ENCODE measurements around the gene CCDC160. TPM values are rescaled to one million over a fixed set of nuclear protein-coding genes. Genes with fewer than 3 reads are reported as not detected.
"Not testable (repeated sequence)": the region's sequence is repeated elsewhere in the genome, so short reads cannot be mapped to it uniquely, and the experiment has no call there.

Gene CCDC160
- total RNA-seq, 4 donors from 2014 or later, result 2.1 TPM; not detected in 3

DNA sequence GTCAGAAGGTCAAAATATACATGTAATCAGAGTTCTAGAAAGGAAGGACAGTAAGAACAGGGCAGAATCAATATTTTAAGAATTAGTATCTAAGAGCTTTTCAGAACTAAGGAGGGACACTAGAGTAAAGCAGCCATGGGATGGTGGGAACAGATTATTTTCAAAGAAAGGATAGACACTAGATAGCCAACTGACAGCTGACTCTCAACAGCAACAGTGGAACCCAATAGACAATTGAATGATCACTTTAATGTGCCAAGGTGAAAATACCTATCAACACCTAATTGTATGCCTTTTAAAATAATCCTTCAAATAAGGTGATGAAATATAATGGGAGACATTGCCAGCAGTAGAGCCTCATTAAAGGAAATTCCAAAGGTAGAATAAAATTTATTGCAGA is 26.5 kb upstream of the CCDC160 start:
- TF ChIP-seq, protein P1, sequence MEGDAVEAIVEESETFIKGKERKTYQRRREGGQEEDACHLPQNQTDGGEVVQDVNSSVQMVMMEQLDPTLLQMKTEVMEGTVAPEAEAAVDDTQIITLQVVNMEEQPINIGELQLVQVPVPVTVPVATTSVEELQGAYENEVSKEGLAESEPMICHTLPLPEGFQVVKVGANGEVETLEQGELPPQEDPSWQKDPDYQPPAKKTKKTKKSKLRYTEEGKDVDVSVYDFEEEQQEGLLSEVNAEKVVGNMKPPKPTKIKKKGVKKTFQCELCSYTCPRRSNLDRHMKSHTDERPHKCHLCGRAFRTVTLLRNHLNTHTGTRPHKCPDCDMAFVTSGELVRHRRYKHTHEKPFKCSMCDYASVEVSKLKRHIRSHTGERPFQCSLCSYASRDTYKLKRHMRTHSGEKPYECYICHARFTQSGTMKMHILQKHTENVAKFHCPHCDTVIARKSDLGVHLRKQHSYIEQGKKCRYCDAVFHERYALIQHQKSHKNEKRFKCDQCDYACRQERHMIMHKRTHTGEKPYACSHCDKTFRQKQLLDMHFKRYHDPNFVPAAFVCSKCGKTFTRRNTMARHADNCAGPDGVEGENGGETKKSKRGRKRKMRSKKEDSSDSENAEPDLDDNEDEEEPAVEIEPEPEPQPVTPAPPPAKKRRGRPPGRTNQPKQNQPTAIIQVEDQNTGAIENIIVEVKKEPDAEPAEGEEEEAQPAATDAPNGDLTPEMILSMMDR (IDR thresholded peaks at IDR 0.05), result no peak
- no peak for TF ChIP-seq POLR2A (IDR thresholded peaks at IDR 0.05)
- Histone ChIP-seq H3K36me3 (no peaks in the 10 kb centered on the region), H3K4me3 (no peak overlapping the region), H3K4me1 (no peaks in the 10 kb centered on the region), H3K9me3 (no peaks in the 10 kb centered on the region), H3K27ac (no peak overlapping the region), H3K27me3 (no peaks in the 10 kb centered on the region)
- no peak for DNase-seq
- intact Hi-C loops (cut with DNase I; ENCODE audit: low total_unique reads), result no loop called here

DNA sequence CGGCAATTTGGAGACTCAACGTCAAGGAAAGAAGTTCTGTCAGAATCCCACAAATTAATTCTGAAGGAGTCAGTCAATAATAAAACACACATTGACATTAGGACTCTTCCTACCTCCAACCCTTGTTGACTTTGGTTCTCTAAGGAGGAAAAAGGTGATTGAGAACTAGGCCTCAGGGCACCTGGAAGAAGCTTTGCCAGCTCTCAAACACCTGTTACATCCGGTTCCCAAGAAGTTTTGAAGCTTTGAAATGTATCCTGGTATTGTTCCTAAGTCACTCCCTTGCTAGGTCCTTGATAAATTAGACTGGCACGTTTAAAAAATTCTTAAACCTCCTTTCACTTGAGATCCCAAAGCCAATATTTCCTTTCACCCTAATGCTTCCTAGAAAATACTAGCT is 1.7 kb upstream of the CCDC160 start:
- no peaks in the 10 kb centered on the region for H3K4me1 ChIP-seq
- H3K36me3 ChIP-seq, result no peaks in the 10 kb centered on the region
- no peak for TF ChIP-seq POLR2A (IDR thresholded peaks at IDR 0.05)
- TF ChIP-seq, protein P1 (IDR thresholded peaks at IDR 0.05), result no peak
- no peak overlapping the region for H3K27ac ChIP-seq
- no peaks in the 10 kb centered on the region for H3K9me3 ChIP-seq
- H3K27me3 ChIP-seq, result no peaks in the 10 kb centered on the region
- no peak for DNase-seq
- intact Hi-C loops (cut with DNase I; ENCODE audit: low total_unique reads), result no loop called here
- no peak overlapping the region for H3K4me3 ChIP-seq

DNA sequence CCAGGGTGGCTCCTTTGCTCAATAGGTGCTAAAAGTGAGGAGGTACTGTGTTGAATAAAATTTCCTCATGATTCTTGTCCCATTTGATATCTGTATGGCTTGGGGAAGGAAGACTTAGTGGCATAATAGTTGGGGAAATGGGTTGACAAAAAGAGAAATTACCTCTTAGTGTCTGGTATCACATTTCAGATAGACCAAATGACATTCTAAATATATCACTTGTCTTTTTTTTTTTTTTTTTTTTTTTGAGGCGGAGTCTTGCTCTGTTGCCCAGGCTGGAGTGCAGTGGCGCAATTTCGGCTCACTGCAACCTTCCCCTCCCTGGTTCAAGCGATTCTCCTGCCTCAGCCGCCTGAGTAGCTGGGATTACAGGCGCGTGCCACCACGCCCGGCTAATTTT is 1.2 kb downstream of the CCDC160 start:
- H3K4me3 ChIP-seq; H3K36me3 ChIP-seq; intact Hi-C loops (cut with DNase I; ENCODE audit: low total_unique reads): not testable (repeated sequence)

DNA sequence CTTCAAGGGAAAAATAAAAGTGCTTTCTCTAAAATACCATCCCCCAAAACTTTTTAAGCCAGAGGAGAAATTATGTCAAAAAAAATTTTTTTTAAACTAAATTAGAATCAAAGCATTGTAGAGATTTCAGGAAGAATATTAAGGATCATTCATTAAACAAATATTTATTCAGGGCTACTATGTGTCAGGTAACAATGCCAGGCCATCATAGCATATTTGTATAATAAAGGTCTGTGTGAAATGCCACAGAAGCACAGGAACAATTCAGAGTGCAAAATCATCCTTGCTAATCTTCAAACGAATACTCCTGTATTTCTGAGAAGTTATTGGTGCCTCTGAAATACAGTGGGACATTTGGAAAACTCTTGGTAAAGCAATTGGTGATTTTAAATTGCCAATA is 2.0 kb downstream of the CCDC160 start:
- TF ChIP-seq POLR2A (IDR thresholded peaks at IDR 0.05), result no peak
- TF ChIP-seq, protein P1 (IDR thresholded peaks at IDR 0.05), result no peak
- no peak overlapping the region for H3K27ac ChIP-seq
- no peak overlapping the region for H3K4me3 ChIP-seq
- H3K36me3 ChIP-seq, result no peaks in the 10 kb centered on the region
- no peaks in the 10 kb centered on the region for H3K27me3 ChIP-seq
- H3K4me1 ChIP-seq, result no peaks in the 10 kb centered on the region
- intact Hi-C loops (cut with DNase I; ENCODE audit: low total_unique reads), result no loop called here
- no peaks in the 10 kb centered on the region for H3K9me3 ChIP-seq
- no peak for DNase-seq

More for the DNA sequence above, 1.2 kb downstream of the CCDC160 start:
- H3K4me1 ChIP-seq, DNase-seq, H3K9me3 ChIP-seq, H3K27ac ChIP-seq, H3K27me3 ChIP-seq: not testable (repeated sequence)

DNA sequence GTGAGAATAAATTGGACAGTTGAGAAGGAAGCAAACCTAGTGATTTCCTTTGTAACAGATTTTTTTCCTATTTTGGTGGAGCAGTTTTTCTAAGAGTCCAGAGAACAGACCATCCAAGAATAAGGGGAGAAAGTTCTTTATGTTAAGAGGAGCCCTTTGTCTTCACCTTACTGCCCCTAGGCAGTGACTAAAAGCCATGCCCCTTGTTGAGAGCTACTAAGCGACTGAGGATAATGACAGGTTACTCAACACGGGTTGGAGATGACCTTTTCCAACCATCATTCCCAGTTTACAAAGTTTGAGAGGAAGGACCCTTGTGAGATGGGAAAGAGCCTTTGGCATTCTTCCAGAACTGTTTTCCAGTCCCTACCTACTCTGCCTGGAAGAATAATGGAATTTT is 3.2 kb downstream of the CCDC160 start:
- no peak for DNase-seq
- Histone ChIP-seq H3K36me3 (no peaks in the 10 kb centered on the region), H3K9me3 (no peaks in the 10 kb centered on the region), H3K27ac (no peak overlapping the region), H3K4me3 (no peak overlapping the region), H3K4me1 (no peaks in the 10 kb centered on the region), H3K27me3 (no peaks in the 10 kb centered on the region)
- no peak for TF ChIP-seq POLR2A (IDR thresholded peaks at IDR 0.05)
- TF ChIP-seq, protein P1 (IDR thresholded peaks at IDR 0.05), result no peak
- intact Hi-C loops (cut with DNase I; ENCODE audit: low total_unique reads), result no loop called here

DNA sequence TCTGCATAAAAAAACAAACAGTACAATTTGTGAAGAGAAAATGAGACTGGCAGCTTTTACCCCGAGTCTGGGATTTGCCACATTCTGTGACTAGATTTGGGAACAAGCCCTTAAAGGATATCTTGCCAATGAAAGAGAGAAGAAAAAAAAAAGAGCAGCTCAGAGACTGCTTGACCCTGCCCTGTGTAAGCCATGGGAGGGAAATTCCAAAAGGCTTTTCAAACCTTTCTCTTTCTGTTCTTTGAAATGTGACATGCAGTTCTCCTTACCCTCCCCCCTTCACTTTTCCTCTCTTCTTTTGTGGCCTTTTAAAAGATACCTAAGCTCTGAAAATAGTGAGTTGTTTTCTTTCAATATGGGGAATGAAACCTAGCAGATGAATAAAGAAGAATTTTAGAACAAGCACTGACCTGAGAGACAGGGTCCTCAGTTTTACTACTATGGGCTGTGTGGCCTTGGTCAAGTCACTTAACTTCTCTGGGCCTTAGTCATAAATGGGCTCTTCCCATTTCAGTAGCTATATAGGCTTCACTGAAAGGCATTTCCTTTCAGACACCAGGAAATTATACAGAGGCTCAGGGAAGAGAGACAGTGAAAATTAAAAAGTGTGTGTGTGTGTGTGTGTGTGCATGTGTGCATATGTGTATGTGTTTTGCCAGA is 5.1 kb downstream of the CCDC160 start:
- H3K4me1 ChIP-seq, result no peaks in the 10 kb centered on the region
- no peak overlapping the region for H3K27ac ChIP-seq
- no peak overlapping the region for H3K4me3 ChIP-seq
- TF ChIP-seq POLR2A (IDR thresholded peaks at IDR 0.05), result no peak
- TF ChIP-seq, protein P1 (IDR thresholded peaks at IDR 0.05), result no peak
- no peaks in the 10 kb centered on the region for H3K36me3 ChIP-seq
- no peaks in the 10 kb centered on the region for H3K9me3 ChIP-seq
- no peaks in the 10 kb centered on the region for H3K27me3 ChIP-seq
- intact Hi-C loops (cut with DNase I; ENCODE audit: low total_unique reads), result no loop called here
- DNase-seq, result no peak

All from uterus (tissue), 4 donors.